HL-60 (cell line): ENCODE results near the gene RAB31.

ENCODE experiments used
- DNase-seq, 2 experiments: peaks; one replicate each; pipeline ENCODE4 v3.0.0-alpha.2; 2010 to 2020; ENCODE audit warnings: low read depth in 1 of 2, low spot score in 1 of 2
- H3K27ac ChIP-seq: fragments of 250-450 bp; sonication (Bioruptor Pico); replicated peaks from 2 replicates; pipeline ENCODE4 v1.5.1; 2020; ENCODE audit warnings: mild to moderate bottlenecking, moderate library complexity
- H3K27me3 ChIP-seq: fragments of 250-450 bp; sonication (Bioruptor Pico); 2 replicates; pipeline ENCODE4 v1.5.1; 2021; ENCODE audit warnings: mild to moderate bottlenecking, moderate library complexity; ENCODE audit not compliant: insufficient read depth, poor library complexity, severe bottlenecking
- H3K4me3 ChIP-seq: replicated peaks from 2 replicates; pipeline ENCODE4 v1.5.1; 2011; ENCODE audit warnings: mild to moderate bottlenecking, control low read depth, low read length; ENCODE audit not compliant: insufficient read depth
- GABPA ChIP-seq: IDR thresholded peaks from 2 replicates; pipeline ENCODE4 v1.6.1; 2012; ENCODE audit warnings: low read depth
- POLR2AphosphoS5 ChIP-seq: IDR thresholded peaks from 2 replicates; pipeline ENCODE4 v1.6.1; 2012; ENCODE audit warnings: low read depth
- SPI1 ChIP-seq: IDR thresholded peaks from 2 replicates; pipeline ENCODE4 v1.6.1; 2012; ENCODE audit warnings: low read depth, mild to moderate bottlenecking, borderline replicate concordance
- TF ChIP-seq, protein P1 (sequence below): IDR thresholded peaks from one replicate; pipeline ENCODE4 v1.5.1; 2011; ENCODE audit warnings: low read length, control low read depth, inconsistent platforms; ENCODE audit not compliant: insufficient read depth
- TF ChIP-seq, protein P2 (sequence below): IDR thresholded peaks from 2 replicates; pipeline ENCODE4 v1.6.1; 2012; ENCODE audit warnings: low read depth; ENCODE audit not compliant: insufficient replicate concordance

The RAB31 gene

DNA sequence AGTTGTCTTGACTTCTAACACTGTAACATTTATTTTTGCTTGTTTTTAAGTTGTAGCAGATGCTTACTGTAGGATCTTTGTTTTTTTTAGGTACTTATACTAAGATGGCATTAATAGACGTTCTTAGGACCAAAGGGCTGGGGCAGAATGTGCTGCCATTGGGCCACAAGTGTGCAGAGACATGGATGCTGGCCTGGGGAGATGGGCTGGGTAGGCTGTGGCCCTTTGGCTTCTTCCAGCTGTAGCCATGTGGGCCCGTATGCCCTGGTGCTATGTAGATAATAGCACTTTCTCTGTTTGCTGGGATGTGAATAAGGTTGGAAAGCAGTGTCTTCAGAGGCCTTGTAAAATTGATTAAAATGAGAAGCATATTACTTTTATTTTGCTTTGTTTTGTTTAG, 18.8 kb downstream of the RAB31 start:
- no peak for TF ChIP-seq POLR2AphosphoS5
- no peak for DNase-seq
- no peak overlapping the region for H3K4me3 ChIP-seq
- H3K27ac ChIP-seq, result no peak overlapping the region
- H3K27me3 ChIP-seq, result no peaks in the 10 kb centered on the region

DNA sequence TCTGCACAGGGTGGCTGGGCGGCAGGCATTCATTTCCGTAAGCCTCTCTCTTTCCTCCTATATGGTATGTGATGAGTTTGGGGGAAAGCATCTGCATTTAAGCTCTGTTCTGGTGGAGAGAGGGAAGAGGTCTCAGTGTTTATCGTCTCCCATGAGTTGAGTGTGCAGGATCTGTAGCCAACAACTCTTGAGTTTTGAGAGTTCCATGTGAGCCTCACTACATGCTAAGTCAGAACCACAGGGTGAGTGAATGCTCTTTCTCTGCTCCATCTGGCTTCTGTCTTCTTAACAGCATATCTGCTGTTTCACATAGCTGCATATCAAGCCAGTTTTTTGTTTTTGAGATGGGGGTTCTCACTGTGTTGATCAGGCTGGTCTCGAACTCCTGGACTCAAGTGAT, 22.7 kb downstream of the RAB31 start:
- no peaks in the 10 kb centered on the region for H3K27me3 ChIP-seq
- no peak overlapping the region for H3K4me3 ChIP-seq
- TF ChIP-seq SPI1, result no peak
- TF ChIP-seq, protein P1, sequence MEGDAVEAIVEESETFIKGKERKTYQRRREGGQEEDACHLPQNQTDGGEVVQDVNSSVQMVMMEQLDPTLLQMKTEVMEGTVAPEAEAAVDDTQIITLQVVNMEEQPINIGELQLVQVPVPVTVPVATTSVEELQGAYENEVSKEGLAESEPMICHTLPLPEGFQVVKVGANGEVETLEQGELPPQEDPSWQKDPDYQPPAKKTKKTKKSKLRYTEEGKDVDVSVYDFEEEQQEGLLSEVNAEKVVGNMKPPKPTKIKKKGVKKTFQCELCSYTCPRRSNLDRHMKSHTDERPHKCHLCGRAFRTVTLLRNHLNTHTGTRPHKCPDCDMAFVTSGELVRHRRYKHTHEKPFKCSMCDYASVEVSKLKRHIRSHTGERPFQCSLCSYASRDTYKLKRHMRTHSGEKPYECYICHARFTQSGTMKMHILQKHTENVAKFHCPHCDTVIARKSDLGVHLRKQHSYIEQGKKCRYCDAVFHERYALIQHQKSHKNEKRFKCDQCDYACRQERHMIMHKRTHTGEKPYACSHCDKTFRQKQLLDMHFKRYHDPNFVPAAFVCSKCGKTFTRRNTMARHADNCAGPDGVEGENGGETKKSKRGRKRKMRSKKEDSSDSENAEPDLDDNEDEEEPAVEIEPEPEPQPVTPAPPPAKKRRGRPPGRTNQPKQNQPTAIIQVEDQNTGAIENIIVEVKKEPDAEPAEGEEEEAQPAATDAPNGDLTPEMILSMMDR, result no peak
- no peak for TF ChIP-seq GABPA
- TF ChIP-seq, protein P2, sequence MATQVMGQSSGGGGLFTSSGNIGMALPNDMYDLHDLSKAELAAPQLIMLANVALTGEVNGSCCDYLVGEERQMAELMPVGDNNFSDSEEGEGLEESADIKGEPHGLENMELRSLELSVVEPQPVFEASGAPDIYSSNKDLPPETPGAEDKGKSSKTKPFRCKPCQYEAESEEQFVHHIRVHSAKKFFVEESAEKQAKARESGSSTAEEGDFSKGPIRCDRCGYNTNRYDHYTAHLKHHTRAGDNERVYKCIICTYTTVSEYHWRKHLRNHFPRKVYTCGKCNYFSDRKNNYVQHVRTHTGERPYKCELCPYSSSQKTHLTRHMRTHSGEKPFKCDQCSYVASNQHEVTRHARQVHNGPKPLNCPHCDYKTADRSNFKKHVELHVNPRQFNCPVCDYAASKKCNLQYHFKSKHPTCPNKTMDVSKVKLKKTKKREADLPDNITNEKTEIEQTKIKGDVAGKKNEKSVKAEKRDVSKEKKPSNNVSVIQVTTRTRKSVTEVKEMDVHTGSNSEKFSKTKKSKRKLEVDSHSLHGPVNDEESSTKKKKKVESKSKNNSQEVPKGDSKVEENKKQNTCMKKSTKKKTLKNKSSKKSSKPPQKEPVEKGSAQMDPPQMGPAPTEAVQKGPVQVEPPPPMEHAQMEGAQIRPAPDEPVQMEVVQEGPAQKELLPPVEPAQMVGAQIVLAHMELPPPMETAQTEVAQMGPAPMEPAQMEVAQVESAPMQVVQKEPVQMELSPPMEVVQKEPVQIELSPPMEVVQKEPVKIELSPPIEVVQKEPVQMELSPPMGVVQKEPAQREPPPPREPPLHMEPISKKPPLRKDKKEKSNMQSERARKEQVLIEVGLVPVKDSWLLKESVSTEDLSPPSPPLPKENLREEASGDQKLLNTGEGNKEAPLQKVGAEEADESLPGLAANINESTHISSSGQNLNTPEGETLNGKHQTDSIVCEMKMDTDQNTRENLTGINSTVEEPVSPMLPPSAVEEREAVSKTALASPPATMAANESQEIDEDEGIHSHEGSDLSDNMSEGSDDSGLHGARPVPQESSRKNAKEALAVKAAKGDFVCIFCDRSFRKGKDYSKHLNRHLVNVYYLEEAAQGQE, result no peak
- TF ChIP-seq POLR2AphosphoS5, result no peak
- H3K27ac ChIP-seq, result no peak overlapping the region
- DNase-seq, result no peak

DNA sequence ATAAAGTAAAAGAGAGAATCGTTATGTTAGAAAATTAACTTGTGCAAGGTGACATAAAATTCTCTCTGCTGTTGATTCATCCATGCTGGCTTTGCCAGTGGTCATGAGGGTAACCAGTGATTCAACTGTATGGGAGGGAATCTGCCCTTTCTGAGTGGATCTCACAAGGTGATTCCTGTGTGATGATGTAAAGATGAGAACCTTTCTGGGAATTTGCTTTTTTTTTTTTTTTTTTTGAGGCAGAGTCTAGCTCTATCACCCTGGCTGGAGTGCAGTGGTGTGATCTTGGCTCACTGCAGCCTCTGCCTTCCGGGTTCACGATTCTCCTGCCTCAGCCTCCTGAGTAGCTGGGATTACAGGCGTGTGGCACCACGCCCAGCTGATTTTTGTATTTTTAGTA, 23.3 kb downstream of the RAB31 start:
- TF ChIP-seq SPI1 (no peak), GABPA (no peak), POLR2AphosphoS5 (no peak)
- TF ChIP-seq, protein P2, result no peak
- TF ChIP-seq, protein P1, result no peak
- H3K27ac ChIP-seq, result no peak overlapping the region
- no peaks in the 10 kb centered on the region for H3K27me3 ChIP-seq
- H3K4me3 ChIP-seq, result no peak overlapping the region
- DNase-seq, result no peak

DNA sequence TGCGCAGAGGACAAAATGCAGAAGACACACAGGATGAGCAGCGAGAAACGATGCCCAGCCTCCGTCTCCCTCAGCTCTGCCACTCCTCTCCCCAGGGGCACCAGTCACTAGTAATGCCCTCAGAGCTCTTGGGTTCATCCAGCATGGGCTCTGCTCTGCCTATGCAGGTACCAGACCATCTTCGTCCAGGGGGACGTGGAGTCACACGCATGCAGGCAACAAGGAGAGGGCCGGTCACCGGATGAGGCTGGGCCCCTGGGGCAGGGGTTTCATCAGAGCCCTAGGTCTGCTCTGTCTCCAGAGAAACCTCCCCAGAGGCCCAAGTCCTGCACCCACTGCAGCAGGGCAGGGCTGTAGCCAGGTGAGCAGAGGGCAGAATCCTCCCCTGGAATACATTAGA, 23.9 kb downstream of the RAB31 start:
- Histone ChIP-seq H3K27me3 (no peaks in the 10 kb centered on the region), H3K27ac (no peak overlapping the region), H3K4me3 (no peak overlapping the region)
- DNase-seq, result no peak
- TF ChIP-seq, protein P2, result no peak
- no peak for TF ChIP-seq SPI1
- TF ChIP-seq POLR2AphosphoS5, result no peak
- TF ChIP-seq, protein P1, result no peak
- TF ChIP-seq GABPA, result no peak
